Gastrocnemius medialis (tissue), 4 donors: Measurements from ENCODE around the gene JMJD1C.

Experiments used
- CTCF ChIP-seq, 5 experiments: fragments of 450-650 bp in 3 of 5; fragments of 200-600 bp in 2 of 5; sonication (generic) in 2 of 5; IDR thresholded peaks in 4 of 5; conservative IDR thresholded peaks in 1 of 5; 1 replicate in 4 of 5; 2 replicates in 1 of 5; pipeline ENCODE4 v1.5.1; 2016 to 2019; ENCODE audit warnings: antibody characterized with exemption in 5 of 5, mild to moderate bottlenecking in 3 of 5, moderate library complexity in 3 of 5
- POLR2A ChIP-seq, 2 donors: fragments of 450-650 bp; IDR thresholded peaks; one replicate each; pipeline ENCODE4 v1.6.1; 2017; ENCODE audit warnings: antibody characterized with exemption in 2 of 2, mild to moderate bottlenecking in 2 of 2, moderate library complexity in 2 of 2

- TF ChIP-seq CTCF (IDR thresholded peaks at IDR 0.05 in 4 of 5, conservative IDR thresholded peaks at IDR 0.05 in 1 of 5), result no peak
- no peak for TF ChIP-seq POLR2A (IDR thresholded peaks at IDR 0.05)
These were observed 92.6 kb downstream of the JMJD1C start for GRCh38 chr10:63373176-63373575.
